Gastroesophageal sphincter (tissue), 3 donors: Measurements from ENCODE around the gene IL3RA.

Experiments
- CTCF ChIP-seq, 4 experiments: fragments of 200-600 bp in 2 of 4; fragments of 450-650 bp in 2 of 4; sonication (generic) in 1 of 4; IDR thresholded peaks; one replicate each; pipeline ENCODE4 v1.5.1; 2017 to 2019; ENCODE audit warnings: antibody characterized with exemption in 4 of 4, mild to moderate bottlenecking in 2 of 4, moderate library complexity in 2 of 4
- EP300 ChIP-seq: sonication (generic); formaldehyde crosslinking; IDR thresholded peaks from one replicate; pipeline ENCODE4 v1.6.1; 2017; ENCODE audit warnings: antibody characterized with exemption, mild to moderate bottlenecking
- POLR2A ChIP-seq, 2 donors: fragments of 450-650 bp; IDR thresholded peaks; one replicate each; pipeline ENCODE4 v1.6.1; 2017; ENCODE audit warnings: antibody characterized with exemption in 2 of 2, mild to moderate bottlenecking in 2 of 2, moderate library complexity in 1 of 2
- POLR2AphosphoS5 ChIP-seq: sonication (generic); formaldehyde crosslinking; IDR thresholded peaks from one replicate; pipeline ENCODE4 v1.6.1; 2017; ENCODE audit warnings: antibody characterized with exemption

GRCh38 chrX:1289535-1289934 is 47.0 kb upstream of the IL3RA start:
- no peak for TF ChIP-seq POLR2A (IDR thresholded peaks at IDR 0.05)
- TF ChIP-seq CTCF (IDR thresholded peaks at IDR 0.05) = no peak
- no peak for TF ChIP-seq POLR2AphosphoS5
- TF ChIP-seq EP300 = no peak
